Pancreas (tissue), 10 donors: ENCODE measurements around the gene DCAF17. TPM values are rescaled to one million over a fixed set of nuclear protein-coding genes. Genes with fewer than 3 reads are reported as not detected.

Experiments
- ATAC-seq, 4 donors: fragments of 200-7000 bp; cut with Tn5 transposase; one replicate each; pipeline versions ENCODE4 v1.8.0 to v1.9.1; 2020; ENCODE audit warnings: mild to moderate bottlenecking in 4 of 4, moderate library complexity in 4 of 4
- DNase-seq, 6 donors: peaks; one replicate each; pipeline ENCODE4 v3.0.0-alpha.2; 2020
- FAIRE-seq: peaks from 2 replicates; lab custom pipeline; 2012; peaks lifted over from hg19 to GRCh38; lab: Jason Lieb, UNC
- H3K27ac ChIP-seq, 4 donors: fragments of 200-600 bp; sonication (generic); 1 replicate in 3 of 4; 2 replicates in 1 of 4; pipeline versions ENCODE4 v1.5.0 to v1.8.0; 2020
- H3K27me3 ChIP-seq, 4 donors: fragments of 200-600 bp; one replicate each; pipeline ENCODE4 v1.8.0; 2021
- H3K36me3 ChIP-seq, 3 donors: fragments of 200-600 bp; sonication (generic) in 1 of 3; one replicate each; pipeline versions ENCODE4 v1.5.0 to v1.8.0; 2020 to 2021
- H3K4me1 ChIP-seq, 3 donors: fragments of 200-600 bp; one replicate each; pipeline ENCODE4 v1.8.0; 2021
- H3K4me3 ChIP-seq, 4 donors: fragments of 200-600 bp; sonication (generic) in 2 of 4; one replicate each; pipeline versions ENCODE4 v1.5.0 to v1.8.0; 2020 to 2021
- H3K9me3 ChIP-seq, 4 donors: fragments of 200-600 bp; one replicate each; pipeline ENCODE4 v1.8.0; 2021
- WGBS, 2 donors: extraction: QIAGEN DNeasy Blood & Tissue Kit; methylation state at CpG; one replicate each; pipeline ENCODE4 v1.1.7; 2013; 5-methylcytosine and 5-hydroxymethylcytosine counted together
- intact Hi-C, 3 donors: fragments of 100-400 bp; cut with DNase I; formaldehyde crosslinking; loops; one replicate each; pipeline versions ENCODE4 v1.11.1 to v1.14.2; 2022
- polyA plus RNA-seq, 2 donors: library from polyadenylated mRNA; stranded (reverse); fragments of 200-250 nt; gene quantifications; one replicate each; pipeline ENCODE4 v1.2.3, GENCODE V29; 2013
- total RNA-seq, 6 donors: library from RNA; stranded (reverse); fragmentation: NEBNext Ultra II Directional in 4 of 6; extraction: Animal tissue kit (Norgen Biotek cat#: 25700) in 4 of 6; gene quantifications; one replicate each; pipeline versions ENCODE4 v1.2.1 to v1.2.4, GENCODE V29; 2021 to 2023
- TF ChIP-seq, protein P1 (sequence below), 4 donors: fragments of 200-600 bp; sonication (generic) in 3 of 4; IDR thresholded peaks; one replicate each; pipeline versions ENCODE4 v1.5.0 to v1.8.0; 2021; ENCODE audit warnings: antibody characterized with exemption in 4 of 4
- donor health status: healthy with polysubstance abuse.
- donor health status: DM: no; HTN: no; CAD: no; lungs with moderate emphysema.
- donor health status: DM: no; HTN: no; CAD: no.
- donor health status: control.
- donor health status: control.
- donor health status: Bipolar disorder and iron deficiency.
- donor health status: DM: yes; HTN: yes; CAD: no.
- donor health status: DM: no; HTN: no; CAD: no.
- donor health status: DM: no; HTN: no; CAD: no.
- donor health status: DM: yes; HTN: yes; CAD: no.

Gene DCAF17
- total and polyA plus RNA-seq, 8 donors: 2.9 to 10.4 (median 5.8) TPM

- intact Hi-C loops: no loop called here
- FAIRE-seq: no peak
- no peak for ATAC-seq
Measured at GRCh38 chr2:171389780-171390179, 44.2 kb upstream of the DCAF17 start.

GRCh38 chr2:171390941-171391516 is 43.0 kb upstream of the DCAF17 start:
- 91 to 93% methylated on average over 1 of the region's 1 CpG for WGBS, 2 donors
- no peaks in the 10 kb centered on the region for H3K36me3 ChIP-seq
- DNase-seq (no peak), FAIRE-seq (no peak), ATAC-seq (no peak)
- H3K27me3 ChIP-seq: no peaks in the 10 kb centered on the region
- intact Hi-C loops: no loop called here
- H3K4me3 ChIP-seq: no peak overlapping the region
- H3K27ac ChIP-seq: no peak overlapping the region
- TF ChIP-seq, protein P1, sequence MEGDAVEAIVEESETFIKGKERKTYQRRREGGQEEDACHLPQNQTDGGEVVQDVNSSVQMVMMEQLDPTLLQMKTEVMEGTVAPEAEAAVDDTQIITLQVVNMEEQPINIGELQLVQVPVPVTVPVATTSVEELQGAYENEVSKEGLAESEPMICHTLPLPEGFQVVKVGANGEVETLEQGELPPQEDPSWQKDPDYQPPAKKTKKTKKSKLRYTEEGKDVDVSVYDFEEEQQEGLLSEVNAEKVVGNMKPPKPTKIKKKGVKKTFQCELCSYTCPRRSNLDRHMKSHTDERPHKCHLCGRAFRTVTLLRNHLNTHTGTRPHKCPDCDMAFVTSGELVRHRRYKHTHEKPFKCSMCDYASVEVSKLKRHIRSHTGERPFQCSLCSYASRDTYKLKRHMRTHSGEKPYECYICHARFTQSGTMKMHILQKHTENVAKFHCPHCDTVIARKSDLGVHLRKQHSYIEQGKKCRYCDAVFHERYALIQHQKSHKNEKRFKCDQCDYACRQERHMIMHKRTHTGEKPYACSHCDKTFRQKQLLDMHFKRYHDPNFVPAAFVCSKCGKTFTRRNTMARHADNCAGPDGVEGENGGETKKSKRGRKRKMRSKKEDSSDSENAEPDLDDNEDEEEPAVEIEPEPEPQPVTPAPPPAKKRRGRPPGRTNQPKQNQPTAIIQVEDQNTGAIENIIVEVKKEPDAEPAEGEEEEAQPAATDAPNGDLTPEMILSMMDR (IDR thresholded peaks at IDR 0.05): no peak
- no peaks in the 10 kb centered on the region for H3K9me3 ChIP-seq
- no peaks in the 10 kb centered on the region for H3K4me1 ChIP-seq

More at GRCh38 chr2:171389780-171390179, 44.2 kb upstream of the DCAF17 start:
- no peak overlapping the region for H3K27ac ChIP-seq
- DNase-seq: no peak
- H3K9me3 ChIP-seq: no peaks in the 10 kb centered on the region
- no peak overlapping the region for H3K4me3 ChIP-seq
- no peaks in the 10 kb centered on the region for H3K27me3 ChIP-seq
- H3K36me3 ChIP-seq: no peaks in the 10 kb centered on the region
- WGBS, 2 donors: 91 to 98% methylated on average over 1 of the region's 1 CpG
- H3K4me1 ChIP-seq: no peaks in the 10 kb centered on the region
- TF ChIP-seq, protein P1 (IDR thresholded peaks at IDR 0.05): no peak

DNA sequence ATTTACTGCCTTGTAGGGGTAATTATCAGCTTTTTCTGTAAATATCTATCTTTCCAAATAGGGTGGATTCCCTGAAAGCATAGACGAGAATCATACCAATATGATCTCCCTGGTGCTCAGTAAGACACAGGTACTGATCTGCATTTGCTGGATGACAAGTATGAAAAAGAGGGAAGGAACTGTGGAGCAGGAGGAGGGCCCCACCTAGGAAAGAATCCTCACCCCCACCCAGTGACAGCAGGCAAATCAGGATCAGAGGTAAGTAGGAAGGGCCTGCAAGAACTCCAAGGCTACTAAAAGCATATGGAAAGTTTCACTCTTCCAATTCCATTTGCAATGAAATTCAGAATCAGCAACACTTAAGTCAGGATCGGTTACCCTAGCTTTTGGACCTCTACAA is 42.5 kb upstream of the DCAF17 start:
- FAIRE-seq: no peak
- H3K4me1 ChIP-seq: no peaks in the 10 kb centered on the region
- intact Hi-C loops: no loop called here
- no peaks in the 10 kb centered on the region for H3K36me3 ChIP-seq
- no peak overlapping the region for H3K4me3 ChIP-seq
- WGBS, 2 donors: 89 to 95% methylated on average over 2 of the region's 2 CpGs
- no peak for DNase-seq
- ATAC-seq: no peak
- no peak overlapping the region for H3K27ac ChIP-seq
- TF ChIP-seq, protein P1 (IDR thresholded peaks at IDR 0.05): no peak
- no peaks in the 10 kb centered on the region for H3K9me3 ChIP-seq
- no peaks in the 10 kb centered on the region for H3K27me3 ChIP-seq

GRCh38 chr2:171393487-171393886 is 40.5 kb upstream of the DCAF17 start:
- no peak overlapping the region for H3K4me3 ChIP-seq
- no peaks in the 10 kb centered on the region for H3K27me3 ChIP-seq
- H3K9me3 ChIP-seq: no peaks in the 10 kb centered on the region
- no peaks in the 10 kb centered on the region for H3K4me1 ChIP-seq
- no peaks in the 10 kb centered on the region for H3K36me3 ChIP-seq
- FAIRE-seq: no peak
- TF ChIP-seq, protein P1 (IDR thresholded peaks at IDR 0.05): no peak
- no peak for DNase-seq
- intact Hi-C loops: no loop called here
- ATAC-seq: no peak
- 90 to 93% methylated on average over 1 of the region's 1 CpG for WGBS, 2 donors
- no peak overlapping the region for H3K27ac ChIP-seq

GRCh38 chr2:171394164-171394740 is 39.8 kb upstream of the DCAF17 start:
- TF ChIP-seq, protein P1 (IDR thresholded peaks at IDR 0.05): no peak
- WGBS, 2 donors: 62 to 70% methylated on average over 1 of the region's 1 CpG
- DNase-seq: no peak

More at GRCh38 chr2:171394164-171394740, 39.8 kb upstream of the DCAF17 start:
- intact Hi-C loops: no loop called here
- no peaks in the 10 kb centered on the region for H3K4me1 ChIP-seq
- FAIRE-seq (no peak), ATAC-seq (no peak)
- no peaks in the 10 kb centered on the region for H3K27me3 ChIP-seq
- no peaks in the 10 kb centered on the region for H3K9me3 ChIP-seq
- H3K36me3 ChIP-seq: no peaks in the 10 kb centered on the region
- H3K27ac ChIP-seq: no peak overlapping the region
- no peak overlapping the region for H3K4me3 ChIP-seq
